ENCODE measurements around the gene CXADR. TPM values are rescaled to one million over a fixed set of nuclear protein-coding genes. Genes with fewer than 3 reads are reported as not detected.

Gene CXADR
- total RNA-seq = 39.4 and 71.3 TPM in 2 replicates

DNA sequence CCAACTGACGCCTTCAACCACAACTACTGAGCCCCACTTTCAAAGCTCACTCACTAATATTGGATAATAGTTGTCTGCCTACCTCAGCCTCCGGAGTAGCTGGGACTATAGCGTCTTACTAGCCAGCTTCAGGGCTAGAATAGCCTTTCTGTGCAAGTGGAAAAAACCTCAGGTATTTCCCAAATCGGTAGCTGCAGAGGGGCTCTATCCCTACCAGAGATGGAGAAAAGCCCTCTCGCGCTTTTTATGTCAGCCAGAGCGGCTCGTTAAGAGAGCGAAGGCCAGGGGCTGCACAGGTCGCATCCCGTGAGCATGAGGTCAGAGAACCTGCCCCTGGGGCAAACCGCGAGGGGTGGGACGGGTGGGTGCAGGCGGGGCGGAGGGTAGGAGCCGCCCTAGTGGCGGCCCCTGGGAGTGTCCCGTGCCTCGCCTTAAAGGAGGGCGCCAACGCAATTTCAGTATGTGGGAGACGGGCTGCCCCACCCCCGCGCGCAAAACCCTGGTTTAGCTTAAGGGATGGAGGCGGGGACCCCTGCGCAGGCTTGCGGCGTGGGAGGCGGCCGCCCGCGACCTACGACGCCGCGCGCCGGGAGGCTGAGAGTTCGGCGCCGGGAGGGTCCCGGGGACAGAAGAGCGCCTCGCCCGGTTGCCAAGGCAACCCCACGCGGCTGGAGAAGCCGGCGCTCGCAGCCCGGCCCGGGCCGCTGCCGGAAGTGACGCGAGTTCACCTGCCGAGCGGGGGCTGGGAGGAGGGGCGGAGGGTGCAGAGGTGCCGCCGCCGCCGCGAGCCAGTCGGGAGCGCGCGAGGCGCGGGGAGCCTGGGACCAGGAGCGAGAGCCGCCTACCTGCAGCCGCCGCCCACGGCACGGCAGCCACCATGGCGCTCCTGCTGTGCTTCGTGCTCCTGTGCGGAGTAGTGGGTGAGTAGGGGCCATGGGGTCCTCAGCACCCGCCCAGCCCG lies at the start of gene CXADR:
CXADR (plus strand) TSS at position 791 of the 961 bp plus-strand sequence; CDS start at position 878, 87 bp downstream.

DNA sequence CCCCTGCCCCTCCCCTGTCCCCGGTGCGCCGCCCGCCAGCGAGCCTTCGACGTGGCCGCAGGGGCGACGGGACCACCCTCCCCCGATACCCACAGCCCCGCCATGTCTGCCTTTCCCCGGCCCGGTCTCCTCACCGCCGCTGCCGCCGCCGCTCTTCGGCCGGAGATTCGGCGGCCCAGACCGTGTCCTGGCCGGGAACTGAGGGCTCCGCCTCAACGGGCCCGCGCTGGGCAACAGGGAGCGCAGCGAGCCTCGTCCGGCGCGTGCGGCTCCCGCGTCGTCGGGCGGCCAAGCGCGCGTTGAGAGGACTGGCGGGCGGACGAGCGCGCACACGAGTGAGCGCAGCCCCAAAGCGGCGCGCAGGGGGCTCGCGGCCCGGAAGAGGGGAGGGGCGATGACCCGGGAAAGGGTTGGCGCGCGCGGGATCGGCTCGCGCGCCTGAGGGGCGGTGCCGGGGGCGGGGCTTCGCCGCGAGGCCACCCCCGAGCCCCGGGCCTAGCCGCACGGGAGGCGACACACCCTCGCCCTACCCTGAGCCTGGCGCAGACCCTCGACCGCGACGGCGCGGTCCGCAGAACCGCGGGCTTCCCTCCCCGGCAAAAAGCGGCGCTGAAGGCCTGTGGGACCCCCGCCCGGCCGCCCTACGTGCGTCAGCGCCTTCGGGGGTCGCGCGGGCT lies 99.9 kb downstream of the CXADR start, which contains the start of gene BTG3:
BTG3 (minus strand) TSS at position 337 of the 677 bp plus-strand sequence. CDS start 3,757 bp downstream, outside the sequence.

Other genes with a start within 250 kb of the CXADR start
- gene BTG3, start 99.9 kb downstream of the CXADR start, total RNA-seq = 10.0 and 13.2 TPM in 2 replicates

Measured in dermis lymphatic vessel endothelial cell (primary cell).